ENCODE data around the gene CRACDL.

GRCh38 chr2:98795891-98796676, 139.9 kb downstream of the CRACDL start:
- TF ChIP-seq CTCF (IDR thresholded peaks at IDR 0.05) (no peak), EZH2 (IDR thresholded peaks at IDR 0.05; ENCODE audit: borderline replicate concordance, insufficient read depth, low read depth, low read length, poor library complexity, severe bottlenecking) (no peak)

Data from B cell (primary cell).